GM18499 (cell line): ENCODE measurements around the gene OGT.
"Not testable (repeated sequence)": the region's sequence is repeated elsewhere in the genome, so short reads cannot be mapped to it uniquely, and the experiment has no call there.

Experiments used
- ATAC-seq: cut with Tn5 transposase; IDR thresholded peaks from one replicate; pipeline ENCODE4 v1.9.1; 2021; ENCODE audit warnings: moderate number of reproducible peaks; ENCODE audit not compliant: insufficient read depth, unreplicated experiment

The OGT gene

GRCh38 chrX:71579136-71579989, 46.5 kb downstream of the OGT start:
- ATAC-seq: no peak

GRCh38 chrX:71579990-71580380, 47.1 kb downstream of the OGT start:
- no peak for ATAC-seq

- ATAC-seq: no peak
These were observed 48.3 kb downstream of the OGT start for GRCh38 chrX:71581210-71581609.

GRCh38 chrX:71586929-71587328, 54.0 kb downstream of the OGT start:
- no peak for ATAC-seq

- not testable (repeated sequence) for ATAC-seq
These were observed 60.3 kb downstream of the OGT start for GRCh38 chrX:71593210-71593609.

- ATAC-seq: no peak
These were observed 67.1 kb downstream of the OGT start for GRCh38 chrX:71599965-71600364.

- no peak for ATAC-seq
These were observed 70.7 kb downstream of the OGT start for GRCh38 chrX:71603618-71604017.

GRCh38 chrX:71604141-71604540, 71.2 kb downstream of the OGT start:
- ATAC-seq: no peak

- ATAC-seq: no peak
These were observed 72.1 kb downstream of the OGT start for GRCh38 chrX:71604796-71605568.

GRCh38 chrX:71606536-71607216, 73.8 kb downstream of the OGT start:
- no peak for ATAC-seq

GRCh38 chrX:71607488-71607887, 74.6 kb downstream of the OGT start:
- no peak for ATAC-seq

- ATAC-seq: no peak
These were observed 76.3 kb downstream of the OGT start for GRCh38 chrX:71609095-71609750.

- ATAC-seq: not testable (repeated sequence)
These were observed 78.8 kb downstream of the OGT start for GRCh38 chrX:71611736-71612135.

GRCh38 chrX:71612256-71612655, 79.4 kb downstream of the OGT start:
- ATAC-seq: no peak

GRCh38 chrX:71615056-71615455, 82.2 kb downstream of the OGT start:
- ATAC-seq: no peak

GRCh38 chrX:71615954-71616353, 83.0 kb downstream of the OGT start:
- ATAC-seq: no peak

GRCh38 chrX:71616672-71617529, 84.0 kb downstream of the OGT start:
- no peak for ATAC-seq

- no peak for ATAC-seq
These were observed 84.8 kb downstream of the OGT start for GRCh38 chrX:71617742-71618141.

GRCh38 chrX:71618303-71618721, 85.4 kb downstream of the OGT start, which contains the start of gene CXCR3:
Gene CXCR3, minus strand, starts transcription at chrX:71618511. Its CDS starts 62 bp downstream, at chrX:71618449.
- ATAC-seq: peak; percentile 36
